ENCODE data around the gene PSMD2.
A peak's percentile ranks its signal among the peaks of the same experiment; 100 is the strongest.

The PSMD2 gene

DNA sequence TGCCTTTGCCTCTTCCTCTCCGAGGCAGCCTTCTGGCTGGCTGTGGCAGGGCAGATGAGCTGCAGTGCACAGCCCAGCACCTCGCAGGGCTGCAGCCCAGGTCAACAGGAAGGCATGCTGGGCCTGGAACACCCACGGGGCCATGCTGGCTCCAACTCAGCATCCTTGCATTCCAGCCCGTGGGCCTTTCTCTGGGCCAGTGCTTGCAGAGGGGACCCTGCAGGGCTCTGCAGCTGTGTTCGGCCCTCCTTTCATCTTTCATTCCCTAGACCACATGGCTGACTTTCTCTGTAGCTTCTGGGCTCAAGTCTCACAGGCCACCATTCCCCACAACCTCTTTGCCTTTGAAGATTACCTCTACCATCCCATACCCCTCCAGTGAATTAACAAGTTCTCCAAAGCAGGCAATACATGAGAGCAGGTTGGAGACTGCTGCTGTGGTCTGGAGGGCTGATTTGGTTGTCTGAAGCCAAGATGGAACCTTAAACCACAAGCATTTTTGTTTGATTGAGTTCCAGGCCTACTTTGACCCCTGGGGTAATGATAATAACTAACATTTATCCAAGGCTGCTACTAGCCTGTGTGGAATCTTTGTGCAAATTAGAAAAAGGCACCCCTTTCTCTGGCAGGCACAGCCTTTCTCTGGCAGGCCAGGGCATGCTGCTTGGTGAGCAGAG, 44.3 kb downstream of the PSMD2 start:
- DNase-seq: no peak

DNA sequence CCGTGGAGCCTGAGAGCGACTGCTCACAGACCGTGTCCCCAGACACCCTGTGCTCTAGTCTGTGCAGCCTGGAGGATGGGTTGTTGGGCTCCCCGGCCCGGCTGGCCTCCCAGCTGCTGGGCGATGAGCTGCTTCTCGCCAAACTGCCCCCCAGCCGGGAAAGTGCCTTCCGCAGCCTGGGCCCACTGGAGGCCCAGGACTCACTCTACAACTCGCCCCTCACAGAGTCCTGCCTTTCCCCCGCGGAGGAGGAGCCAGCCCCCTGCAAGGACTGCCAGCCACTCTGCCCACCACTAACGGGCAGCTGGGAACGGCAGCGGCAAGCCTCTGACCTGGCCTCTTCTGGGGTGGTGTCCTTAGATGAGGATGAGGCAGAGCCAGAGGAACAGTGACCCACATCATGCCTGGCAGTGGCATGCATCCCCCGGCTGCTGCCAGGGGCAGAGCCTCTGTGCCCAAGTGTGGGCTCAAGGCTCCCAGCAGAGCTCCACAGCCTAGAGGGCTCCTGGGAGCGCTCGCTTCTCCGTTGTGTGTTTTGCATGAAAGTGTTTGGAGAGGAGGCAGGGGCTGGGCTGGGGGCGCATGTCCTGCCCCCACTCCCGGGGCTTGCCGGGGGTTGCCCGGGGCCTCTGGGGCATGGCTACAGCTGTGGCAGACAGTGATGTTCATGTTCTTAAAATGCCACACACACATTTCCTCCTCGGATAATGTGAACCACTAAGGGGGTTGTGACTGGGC, 45.7 kb downstream of the PSMD2 start:
- DNase-seq: no peak

DNA sequence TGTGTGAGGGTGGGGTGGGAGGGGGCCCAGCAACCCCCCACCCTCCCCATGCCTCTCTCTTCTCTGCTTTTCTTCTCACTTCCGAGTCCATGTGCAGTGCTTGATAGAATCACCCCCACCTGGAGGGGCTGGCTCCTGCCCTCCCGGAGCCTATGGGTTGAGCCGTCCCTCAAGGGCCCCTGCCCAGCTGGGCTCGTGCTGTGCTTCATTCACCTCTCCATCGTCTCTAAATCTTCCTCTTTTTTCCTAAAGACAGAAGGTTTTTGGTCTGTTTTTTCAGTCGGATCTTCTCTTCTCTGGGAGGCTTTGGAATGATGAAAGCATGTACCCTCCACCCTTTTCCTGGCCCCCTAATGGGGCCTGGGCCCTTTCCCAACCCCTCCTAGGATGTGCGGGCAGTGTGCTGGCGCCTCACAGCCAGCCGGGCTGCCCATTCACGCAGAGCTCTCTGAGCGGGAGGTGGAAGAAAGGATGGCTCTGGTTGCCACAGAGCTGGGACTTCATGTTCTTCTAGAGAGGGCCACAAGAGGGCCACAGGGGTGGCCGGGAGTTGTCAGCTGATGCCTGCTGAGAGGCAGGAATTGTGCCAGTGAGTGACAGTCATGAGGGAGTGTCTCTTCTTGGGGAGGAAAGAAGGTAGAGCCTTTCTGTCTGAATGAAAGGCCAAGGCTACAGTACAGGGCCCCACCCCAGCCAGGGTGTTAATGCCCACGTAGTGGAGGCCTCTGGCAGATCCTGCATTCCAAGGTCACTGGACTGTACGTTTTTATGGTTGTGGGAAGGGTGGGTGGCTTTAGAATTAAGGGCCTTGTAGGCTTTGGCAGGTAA, 46.5 kb downstream of the PSMD2 start:
- DNase-seq: no peak

DNA sequence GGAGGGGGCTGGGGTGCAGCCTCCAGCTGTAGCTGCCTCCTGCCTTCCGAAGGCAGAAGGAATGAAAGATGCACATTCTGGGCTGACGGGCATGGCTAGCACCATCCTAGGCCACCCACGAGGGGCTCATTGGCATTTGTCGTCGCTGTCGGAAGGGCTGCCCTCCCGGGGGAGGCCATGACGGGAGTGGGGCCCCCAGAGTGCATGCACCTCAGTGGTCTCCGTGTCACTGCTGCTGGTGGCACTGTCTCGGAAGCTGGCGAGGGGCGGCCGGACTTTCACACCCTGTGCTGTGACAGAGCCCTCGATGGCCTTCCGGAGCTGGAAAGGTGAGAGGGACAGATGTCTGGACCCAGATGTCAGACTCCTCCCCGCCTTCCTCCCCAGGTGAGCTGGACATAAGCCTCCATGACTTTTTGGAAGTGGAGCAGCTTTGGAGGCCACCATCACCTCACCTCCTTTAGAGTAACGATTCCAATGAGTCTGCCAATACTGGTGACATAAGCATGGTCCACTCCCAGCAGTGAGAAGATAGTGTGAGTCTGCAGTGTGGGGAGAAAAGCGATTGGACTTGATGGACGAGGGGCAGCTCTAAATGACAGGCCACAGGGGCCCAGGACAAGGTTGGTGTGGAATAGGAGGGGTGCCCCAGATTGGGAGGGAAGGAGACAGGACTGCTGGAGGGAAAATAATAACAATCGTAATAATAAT, 47.6 kb downstream of the PSMD2 start:
- DNase-seq: no peak

DNA sequence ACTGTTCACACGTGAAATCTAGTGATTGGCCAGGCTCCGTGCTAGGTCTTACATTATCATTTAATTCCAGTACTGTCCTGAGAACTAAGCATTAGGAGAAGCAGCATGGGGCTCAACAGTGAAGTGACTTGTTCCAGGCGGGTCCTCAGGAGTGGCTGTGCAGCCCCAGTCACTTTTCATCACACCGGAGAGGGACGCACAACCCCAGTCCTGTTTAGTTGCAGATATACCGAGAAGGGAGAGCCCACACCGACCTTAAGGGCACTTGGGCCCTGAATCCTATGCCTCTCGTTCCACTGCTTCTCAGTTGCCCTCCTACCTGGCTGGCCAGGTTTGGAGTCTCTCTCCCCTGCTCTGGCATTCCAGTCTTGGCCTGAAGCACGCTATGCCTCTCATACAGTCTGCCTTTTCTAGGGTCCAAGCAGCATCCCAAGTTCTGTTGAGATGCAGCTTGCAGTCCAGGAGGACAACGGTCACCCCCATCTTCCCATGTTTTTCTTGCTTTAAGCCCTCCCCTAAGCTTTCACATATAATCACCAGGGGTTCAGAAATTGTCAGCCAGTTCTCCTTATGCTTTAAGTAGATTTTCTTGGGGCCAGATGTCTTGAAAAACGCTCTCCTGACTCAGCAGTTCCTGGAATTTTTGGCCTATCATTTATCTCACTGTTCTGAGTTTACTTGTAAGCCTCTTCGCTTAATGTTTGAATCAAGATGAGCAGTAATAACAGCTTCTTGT, 48.4 kb downstream of the PSMD2 start:
- no peak for DNase-seq

DNA sequence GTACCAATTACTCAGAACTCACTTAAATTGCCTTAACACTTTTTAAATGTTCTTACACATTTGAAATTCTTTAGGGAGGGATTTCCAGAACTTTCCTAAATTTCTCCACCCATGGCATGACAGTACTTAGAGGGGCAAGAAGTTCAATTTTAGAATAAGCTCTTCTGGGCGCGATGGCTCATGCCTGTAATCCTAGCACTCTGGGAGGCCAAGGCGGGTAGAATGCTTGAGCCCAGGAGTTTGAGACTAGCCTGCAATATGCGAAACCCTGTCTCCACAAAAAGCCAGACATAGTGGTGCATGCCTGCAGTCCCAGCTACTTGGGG, 49.0 kb downstream of the PSMD2 start:
- no peak for DNase-seq

DNA sequence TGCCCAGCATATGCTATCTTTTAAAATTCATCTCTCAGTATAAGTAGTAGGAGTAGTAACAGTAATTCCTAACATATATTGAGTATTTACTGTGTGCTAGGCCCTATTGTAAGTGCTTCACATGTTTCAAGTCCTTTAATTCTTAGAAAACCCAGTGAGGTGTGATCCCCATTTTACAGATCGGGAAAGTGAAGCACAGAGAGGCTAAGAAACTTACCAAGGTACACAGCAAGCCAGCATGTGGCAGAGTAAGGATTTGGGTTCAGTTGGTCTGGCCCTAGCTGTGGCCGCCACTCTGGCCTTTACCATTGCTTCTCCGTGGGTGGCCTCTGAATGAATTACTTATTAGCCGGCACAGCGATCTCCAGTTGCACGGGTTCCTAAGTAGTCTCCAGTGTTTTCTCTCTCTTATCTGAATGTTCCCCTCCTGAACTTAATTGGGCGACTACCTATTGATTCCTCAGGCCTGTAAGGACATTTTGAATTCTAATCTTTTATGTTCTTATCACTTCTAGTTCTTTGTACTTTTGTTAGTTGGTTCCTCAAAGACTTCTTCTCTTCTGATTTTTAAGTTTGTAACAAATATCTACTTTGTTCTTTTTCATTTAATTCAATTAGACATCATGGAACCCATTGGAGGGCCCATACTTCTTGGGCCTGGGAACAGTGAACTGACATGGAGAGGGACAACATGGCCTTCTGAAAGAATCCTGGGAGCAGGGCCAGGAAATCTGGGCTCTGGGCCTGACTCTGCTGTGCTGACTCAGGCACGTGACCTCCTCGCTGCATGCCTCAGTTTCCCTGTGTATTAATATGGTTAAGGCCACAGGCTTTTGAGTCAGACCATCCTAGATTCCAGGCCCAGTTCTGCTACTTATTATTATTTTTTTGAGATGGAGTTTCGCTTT, 50.8 kb downstream of the PSMD2 start:
- no peak for DNase-seq

DNA sequence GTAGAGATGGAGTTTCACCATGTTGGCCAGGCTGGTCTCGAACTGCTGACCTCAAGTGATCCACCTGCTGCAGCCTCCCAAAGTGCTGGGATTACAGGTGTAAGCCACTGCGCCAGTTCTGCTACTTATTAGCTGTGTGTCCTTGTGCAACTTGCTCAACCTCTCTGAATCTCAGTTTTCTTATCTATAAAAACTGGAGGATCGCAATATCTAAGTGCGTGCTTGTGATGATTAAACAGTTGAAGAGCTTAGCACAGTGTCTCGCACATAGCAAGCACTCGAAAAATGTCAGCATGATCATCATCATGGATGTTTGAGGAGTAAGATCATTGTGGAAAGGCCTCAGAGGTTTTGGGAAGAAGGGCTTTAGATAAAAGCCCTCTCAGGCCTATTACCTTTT, 51.6 kb downstream of the PSMD2 start:
- DNase-seq: no peak

DNA sequence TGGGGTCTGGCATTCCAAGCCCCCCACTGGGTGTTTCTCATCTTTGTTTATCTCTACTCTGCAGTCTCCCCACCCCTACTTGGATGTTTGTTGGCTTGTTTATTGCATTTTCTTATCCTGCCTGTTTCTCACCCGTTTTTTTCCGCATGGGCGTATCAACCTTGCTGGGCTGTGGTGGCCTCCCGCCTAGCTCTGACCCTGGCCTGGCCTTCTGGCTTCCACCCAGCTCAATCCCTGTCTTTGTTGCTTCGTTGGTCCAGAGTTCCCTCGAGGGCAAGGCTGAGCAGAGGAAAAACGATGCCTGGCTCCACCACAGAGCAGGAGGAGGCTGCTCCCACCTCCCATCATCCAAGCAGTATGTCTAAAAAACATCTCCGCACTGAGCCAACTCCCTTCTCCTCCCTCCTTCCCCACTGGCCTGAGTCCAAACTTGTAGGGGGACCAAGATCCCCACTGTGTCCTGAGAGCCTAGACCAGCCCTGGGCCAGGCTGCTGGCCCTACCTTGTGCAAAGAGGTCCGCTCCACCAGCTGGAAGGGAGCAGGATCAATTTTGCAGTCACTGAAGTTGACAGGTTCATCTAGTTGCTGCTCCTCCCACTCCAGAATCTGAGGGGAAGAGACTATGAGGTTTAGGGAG, 52.6 kb downstream of the PSMD2 start:
- no peak for DNase-seq

DNA sequence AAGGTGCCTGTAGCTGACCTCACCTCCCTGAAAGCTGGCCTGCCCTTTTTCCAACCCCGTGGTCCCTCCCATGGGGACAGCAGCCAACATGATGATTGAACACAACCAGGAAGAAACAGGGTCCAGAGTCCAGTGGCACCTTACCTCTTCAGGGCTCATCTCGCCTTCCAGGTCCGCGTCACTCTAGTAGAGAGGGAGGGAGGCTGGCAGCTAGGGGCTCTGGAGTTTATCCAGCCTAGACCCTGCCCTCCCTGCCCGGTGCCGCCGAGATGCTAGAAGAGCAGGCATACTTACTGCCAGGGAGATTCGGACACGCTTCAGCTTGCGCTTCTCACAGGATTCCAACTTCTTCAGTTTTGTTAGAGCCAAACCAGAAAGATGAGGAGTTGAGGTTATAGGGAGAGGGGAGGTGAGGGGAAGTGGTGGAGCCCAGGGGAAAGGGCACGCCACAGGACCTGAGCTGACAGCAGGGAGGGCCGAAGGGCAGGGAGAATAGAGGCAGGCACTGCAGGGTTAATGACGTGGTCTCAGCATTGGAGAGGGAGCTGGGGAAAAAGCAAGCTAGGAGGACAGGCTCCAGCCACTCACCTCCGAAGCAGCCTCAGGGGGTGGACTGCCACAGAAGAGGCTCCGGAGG, 53.2 kb downstream of the PSMD2 start:
- DNase-seq: no peak

DNA sequence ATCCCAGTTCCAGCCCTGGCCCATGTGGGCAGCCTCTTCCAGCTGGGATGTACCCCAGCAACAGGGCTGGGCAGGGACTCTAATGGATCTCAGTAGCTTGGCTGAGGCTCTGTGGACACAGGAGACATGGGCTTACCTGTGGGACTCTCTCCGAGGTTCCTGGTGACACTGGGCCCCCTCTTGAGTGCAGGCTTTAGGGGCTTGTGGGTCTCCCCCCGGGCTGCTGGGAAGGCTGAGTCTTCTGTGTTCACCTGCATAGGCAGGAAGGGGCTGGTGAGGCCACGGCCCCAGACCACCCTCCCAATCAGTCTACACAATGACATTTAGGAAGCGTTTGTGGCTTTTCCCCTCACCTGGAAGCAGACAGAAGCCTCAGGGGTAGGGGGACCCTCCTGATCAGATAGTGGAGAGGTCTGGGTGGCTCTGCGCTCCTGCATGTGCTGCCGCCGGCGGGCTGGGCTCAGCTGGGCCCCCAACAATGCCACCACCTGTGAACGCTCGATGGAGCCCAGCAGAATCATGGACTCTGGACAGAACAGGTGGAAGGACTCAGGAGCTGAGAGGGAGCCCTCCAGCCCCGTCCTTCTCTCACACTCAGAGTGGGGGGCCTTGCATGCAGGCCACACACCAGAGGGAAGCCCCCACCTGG, 54.0 kb downstream of the PSMD2 start:
- DNase-seq: no peak

DNA sequence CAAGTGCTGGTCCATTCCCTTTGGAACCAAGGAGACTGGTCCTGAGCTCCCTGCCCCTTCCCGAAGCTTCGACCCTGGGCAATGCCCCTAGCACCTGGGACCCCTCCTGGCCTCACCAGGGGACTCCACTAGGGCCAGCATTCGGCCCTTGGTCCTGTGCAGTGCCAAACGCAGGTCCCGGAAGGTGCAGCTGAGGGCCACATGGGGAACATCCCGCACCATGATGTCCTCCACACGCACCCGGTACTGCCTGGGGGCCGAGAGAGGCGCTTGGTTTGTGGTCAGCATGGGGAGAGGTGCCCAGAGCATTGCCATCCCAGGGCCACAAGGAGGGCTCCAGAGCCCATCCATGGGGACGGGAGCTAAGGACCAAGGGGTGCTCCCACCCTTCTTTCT, 54.5 kb downstream of the PSMD2 start:
- DNase-seq: no peak

DNA sequence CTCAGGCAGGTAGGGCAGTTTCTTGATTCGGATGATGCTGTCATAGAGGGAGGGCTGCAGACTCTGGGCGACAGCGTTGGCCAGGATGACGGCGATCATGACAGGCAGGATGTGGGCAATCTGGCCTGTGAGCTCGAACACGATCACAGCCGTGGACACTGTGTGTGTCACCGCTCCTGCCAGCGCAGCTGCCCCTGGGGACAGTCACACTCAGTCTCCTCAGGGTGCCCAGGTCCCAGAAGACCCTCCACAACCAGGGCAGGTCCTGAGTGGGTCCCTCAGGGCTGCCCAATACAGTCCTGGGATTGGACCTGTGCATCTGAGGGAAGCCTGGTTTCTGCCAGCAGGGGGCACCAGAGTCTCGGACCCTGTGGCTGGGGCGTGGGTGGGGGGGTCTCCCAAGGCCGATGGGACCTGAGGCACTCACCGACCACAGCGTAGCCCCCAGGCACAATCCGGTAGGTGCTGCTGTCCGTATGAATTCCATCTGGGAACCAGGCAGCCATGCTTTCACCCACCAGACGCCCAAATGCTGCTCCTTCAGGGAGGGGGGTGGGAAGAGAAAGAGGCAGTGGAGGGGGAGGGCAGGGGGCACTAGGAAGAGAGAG, 55.2 kb downstream of the PSMD2 start:
- peak; percentile 79 for DNase-seq

DNA sequence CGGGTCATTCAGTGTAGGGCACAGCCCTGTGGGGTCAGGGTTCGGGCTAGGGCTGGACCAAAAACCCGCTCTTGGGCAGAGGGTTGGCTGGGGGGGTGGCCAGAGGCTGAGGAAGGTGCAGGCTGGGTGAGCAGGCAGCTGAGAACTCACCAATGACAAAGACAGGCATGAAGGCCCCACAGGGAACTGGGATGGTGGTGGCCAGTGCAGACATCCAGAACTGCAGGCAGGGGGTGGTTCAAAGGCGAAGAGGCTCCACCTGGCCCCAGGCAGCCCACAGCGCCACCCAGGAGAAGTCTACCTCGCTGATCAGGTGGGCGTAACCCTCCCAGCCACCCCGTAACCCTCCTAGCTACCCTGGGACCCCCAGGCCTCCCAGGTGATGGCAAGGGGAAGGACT, 55.7 kb downstream of the PSMD2 start:
- no peak for DNase-seq

DNA sequence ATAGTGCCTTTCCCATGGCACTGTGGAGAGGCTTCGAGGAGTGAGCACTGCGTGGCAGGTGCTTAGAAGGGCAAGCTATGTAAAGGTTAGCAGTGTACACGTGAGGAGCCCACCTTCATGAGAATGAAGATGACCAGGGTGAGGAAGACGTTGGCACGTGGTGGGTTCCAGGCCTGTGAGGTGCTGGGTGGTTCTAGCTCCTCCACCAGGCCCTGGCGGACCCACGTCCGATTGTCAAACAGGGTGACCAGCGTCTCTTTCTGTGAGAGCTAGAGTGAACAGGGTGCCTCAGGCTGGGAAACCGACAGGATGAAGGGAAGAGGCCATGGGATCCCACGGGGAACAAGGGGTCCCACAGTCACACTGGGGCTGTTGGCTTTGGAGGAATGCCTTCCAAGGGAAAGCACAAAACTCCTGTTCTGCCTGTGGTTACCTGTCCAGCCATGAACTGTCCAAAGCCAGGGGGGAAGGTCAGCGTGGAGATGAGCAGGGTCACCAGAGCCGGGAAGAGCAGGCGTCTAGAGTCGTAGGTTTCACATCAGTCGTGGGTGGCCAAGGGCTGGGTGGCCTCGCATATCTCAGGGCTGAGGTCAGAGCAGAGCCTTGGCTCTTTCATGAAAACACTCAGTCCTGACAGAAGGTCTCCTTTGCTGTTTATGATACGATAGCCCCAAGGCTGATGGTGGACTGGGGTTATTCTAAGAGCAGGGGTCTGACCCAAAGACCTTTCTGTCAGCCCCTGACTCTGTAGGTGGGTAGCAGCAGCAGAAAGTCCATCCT, 56.4 kb downstream of the PSMD2 start:
- DNase-seq: no peak

DNA sequence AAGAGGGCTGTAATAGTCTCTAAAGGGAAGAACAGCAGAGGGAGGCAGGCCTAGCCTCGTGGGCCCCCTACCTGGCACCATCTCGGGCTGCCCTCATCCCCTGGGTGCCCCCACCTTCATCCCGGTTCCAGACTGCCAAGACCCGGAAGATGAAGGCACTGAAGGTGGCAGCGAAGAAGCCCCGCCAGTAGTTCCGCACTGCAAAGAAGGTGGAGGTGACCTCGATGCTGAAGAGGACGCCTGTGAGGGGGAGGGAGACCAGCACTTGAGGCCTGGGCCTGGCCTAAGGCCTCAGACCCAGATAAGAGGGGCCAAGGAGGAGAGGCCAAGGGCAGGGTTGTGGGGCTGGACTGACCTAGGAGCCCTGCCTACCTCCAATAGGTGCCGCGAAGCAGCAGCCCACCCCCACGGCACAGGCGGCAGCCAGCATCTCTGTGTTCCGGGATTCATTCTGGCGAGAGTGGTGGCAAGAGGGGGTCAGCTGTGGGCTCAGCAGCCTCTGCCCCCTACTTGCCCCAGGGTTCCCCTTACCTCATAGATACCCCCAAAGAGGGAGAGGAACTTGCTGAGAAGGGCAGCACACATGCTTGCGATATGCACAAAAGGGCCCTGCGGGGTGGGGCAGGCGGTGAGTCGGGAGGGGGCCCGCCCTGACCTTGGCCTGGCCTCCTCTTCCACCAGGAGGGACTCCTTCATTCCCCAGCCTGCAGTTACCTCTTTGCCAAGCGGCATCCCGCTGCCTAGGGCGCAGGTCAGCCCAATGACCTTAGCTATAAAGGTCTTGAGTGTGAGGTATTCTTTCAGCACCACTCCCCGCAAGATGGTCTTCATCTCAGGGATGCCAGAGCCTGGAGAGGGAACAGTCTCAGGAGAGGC, 58.4 kb downstream of the PSMD2 start:
- no peak for DNase-seq

DNA sequence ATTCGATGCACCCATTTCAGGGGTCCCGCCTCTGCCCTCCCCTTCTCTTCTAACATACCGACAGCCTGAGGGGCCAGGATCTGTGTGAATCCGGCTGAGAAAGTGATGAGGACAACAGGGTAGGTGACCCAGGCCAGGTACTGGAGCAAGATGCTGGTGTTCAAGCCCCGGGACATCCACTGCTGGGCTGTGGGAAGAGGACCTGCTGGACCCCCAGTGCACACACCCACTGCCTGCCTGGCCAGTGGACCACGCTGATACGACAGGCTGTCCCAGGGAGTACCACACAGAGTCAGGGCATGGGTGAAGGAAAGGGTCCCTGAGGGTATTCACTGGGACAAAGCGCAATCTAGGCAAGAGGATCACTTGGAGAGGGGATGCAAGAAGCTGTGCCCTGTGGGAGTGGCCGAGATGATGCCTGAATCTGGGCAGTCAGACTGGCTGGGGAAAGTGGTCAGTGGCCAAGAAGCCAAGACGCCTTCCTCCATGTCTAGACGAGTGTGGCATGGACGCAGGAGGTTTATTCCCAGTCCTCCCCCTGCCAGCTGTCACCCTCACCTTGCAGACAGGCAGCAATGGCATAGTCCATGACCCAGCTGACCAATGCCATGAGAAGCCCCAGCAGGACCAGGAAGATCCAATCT, 59.2 kb downstream of the PSMD2 start:
- DNase-seq: no peak
